NCI-H2107 treated with DMSO at 0.1 percent for 48 hours (cell line): ENCODE data around the gene ZNF75A.

Experiments used
- DNase-seq: peaks from one replicate; lab custom pipeline; 2025; ENCODE audit not compliant: unreplicated experiment; lab: John Stamatoyannopoulos, UW

Gene ZNF75A

DNA sequence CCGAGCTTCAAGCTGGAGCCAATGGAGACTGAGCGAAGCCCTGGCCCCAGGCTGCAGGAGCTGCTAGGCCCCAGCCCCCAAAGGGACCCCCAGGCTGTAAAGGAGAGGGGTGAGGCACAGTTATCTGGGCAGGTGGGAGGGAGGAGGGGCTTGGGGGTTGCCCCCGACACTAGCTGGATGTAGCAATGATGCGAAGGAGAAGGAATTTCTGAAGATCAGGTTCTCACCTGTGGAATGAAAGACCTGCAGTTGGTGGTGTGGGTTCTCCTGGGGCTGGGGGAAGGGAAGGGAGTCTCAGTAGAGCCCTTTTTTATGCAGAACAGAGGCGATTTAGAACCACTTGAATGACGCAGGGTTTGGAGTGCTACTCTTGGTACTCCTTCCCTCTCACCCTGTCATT is 20.2 kb upstream of the ZNF75A start:
- no peak for DNase-seq

DNA sequence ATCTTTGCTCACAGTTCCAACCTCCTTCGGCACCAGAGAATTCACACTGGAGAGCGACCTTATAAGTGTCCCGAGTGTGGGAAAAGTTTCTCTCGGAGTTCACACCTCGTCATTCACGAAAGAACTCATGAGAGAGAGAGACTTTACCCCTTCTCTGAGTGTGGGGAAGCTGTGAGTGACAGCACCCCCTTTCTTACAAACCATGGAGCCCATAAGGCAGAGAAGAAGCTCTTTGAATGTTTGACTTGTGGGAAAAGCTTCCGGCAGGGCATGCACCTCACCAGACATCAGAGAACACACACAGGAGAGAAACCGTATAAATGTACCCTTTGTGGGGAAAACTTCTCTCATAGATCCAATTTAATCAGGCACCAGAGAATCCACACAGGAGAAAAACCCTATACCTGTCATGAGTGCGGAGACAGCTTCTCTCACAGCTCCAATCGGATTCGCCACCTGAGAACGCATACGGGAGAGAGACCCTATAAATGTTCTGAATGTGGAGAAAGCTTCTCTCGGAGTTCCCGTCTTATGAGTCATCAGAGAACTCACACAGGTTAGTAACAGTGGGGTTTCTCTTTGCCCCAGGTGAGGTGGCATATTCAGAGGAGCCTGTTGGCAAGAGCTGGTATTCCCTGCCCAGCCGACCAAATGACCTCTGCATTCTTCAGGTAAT is 15.2 kb upstream of the ZNF75A start:
- DNase-seq: no peak

DNA sequence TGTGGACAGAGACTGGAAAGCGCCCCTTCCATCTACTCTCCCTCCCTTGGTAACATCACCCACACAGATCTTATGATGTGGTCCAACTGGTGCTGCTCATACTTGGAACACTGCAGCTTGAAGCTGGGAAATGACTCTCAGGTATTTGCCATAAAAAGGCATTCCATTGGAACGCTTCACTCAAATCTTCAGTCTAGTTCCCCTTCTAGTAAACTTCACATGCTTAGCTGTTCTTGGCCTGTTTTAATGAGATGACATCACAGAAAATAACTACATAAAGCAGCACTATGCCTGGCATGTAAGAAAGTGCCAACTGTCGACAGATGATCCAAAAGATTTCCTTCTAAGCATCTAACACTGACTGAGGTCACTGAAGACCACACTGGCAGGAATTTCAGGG is 12.7 kb upstream of the ZNF75A start:
- DNase-seq: no peak

DNA sequence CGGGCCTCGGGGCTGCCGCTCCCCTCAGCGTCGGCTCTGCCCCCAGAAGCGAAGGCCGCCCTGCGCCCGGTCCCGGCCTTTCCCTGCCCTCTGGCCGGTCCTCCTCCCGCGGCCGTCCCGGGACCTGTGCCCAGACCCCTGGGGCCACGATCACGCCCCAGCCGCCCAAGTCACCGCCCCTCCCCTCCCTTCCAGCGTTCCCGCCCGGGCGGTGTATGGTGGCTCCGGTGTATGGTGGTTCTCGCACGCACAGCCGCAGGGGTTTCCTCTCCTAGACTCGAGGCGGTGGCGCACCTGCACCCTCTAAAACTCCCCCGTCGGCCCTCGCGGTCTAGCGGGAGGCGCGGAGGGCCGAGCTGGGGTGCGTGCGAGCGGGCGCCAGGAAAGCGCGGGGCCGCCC is 10.1 kb upstream of the ZNF75A start:
- no peak for DNase-seq

DNA sequence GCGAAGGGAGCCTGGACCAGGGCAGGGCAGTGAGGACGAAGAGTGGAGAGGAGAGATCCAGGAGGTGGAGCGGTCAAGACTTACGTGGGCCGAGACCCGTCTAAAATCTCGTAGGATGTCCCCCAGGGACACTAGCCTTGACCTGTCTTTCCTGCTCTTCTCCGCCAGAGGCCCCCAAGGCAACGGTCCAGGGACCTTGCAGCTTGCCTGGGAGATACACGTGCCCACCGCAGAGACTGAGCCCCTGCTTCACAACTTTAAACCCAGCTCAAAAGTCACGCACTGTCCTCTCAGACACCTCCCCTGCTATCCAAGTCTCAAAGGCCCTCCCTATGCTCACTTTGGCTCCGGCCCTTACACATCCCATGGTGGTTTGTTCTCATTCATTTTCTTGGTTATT is 9.5 kb upstream of the ZNF75A start:
- DNase-seq: no peak

DNA sequence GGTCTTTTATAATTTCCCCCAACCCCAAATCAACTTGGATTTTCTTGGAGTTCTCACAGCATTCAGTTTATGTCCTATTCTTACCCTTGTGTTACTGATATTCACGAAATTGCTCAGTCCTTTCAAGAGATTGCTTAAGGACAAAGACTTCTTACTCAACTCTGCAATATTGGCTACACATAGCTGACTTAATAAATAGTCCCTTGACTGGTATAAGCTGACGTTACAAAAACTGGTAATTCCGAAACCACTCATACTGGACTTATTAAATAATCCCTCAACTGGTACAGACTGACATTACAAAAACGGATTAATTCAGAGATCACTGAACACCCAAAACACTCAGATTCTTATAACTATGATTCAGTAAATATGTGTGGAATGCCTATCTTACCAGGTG is 927 bp upstream of the ZNF75A start:
- no peak for DNase-seq

DNA sequence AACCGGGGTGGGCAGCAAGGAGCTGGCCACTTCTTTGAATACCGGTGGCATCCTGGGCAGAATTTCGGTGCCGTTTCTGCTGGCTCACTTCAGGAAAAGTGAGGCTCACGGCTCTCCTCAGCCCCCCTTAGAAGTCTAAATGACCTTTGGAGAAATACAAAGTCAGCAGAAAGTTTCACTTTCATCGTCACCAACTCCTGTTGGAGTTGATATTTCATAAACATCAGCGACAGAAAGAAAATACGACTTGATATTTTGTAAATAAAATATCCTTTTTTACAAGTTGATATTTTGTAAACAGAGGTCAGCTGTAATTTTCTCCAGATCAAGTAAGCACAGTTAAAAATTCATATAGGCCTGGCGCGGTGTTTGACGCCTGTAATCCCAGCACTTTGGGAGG is 781 bp downstream of the ZNF75A start:
- DNase-seq: no peak

DNA sequence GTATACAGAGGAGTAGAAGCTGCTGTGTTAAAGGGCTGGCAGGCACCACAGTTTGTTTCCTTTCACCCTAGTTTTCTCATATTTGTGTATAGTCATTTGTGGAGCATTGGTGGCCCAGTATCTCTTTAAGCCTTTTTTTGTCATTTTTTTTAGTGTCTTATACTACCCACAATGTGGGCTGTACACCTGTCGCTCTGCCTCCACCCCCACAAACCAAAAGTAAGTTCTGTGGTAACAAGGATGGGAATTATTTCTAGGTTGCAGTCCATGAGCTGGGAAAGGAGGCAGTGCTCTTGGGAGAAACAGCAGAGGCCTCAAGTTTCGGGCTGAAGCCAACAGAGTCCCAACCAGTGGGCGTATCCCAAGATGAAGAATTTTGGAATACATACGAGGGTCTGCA is 6.2 kb downstream of the ZNF75A start:
- no peak for DNase-seq

DNA sequence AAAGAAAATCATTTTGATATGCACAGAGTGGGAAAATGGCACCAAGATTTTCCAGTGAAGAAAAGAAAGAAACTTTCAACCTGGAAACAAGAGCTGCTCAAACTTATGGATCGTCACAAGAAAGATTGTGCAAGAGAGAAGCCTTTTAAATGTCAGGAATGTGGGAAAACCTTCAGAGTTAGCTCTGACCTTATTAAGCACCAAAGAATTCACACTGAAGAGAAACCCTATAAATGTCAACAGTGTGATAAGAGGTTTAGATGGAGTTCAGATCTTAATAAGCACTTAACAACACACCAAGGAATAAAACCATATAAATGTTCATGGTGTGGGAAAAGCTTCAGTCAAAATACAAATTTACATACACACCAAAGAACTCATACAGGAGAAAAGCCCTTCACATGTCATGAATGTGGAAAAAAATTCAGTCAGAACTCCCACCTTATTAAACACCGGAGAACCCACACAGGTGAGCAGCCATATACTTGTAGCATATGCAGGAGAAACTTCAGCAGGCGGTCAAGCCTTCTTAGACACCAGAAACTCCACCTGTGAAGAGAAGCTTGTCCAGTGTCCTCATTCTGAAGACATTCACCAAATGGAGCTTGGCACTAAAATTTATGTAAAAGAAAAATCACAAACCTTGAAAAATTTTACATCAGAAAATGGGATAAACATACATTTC is 12.2 kb downstream of the ZNF75A start:
- DNase-seq: no peak

DNA sequence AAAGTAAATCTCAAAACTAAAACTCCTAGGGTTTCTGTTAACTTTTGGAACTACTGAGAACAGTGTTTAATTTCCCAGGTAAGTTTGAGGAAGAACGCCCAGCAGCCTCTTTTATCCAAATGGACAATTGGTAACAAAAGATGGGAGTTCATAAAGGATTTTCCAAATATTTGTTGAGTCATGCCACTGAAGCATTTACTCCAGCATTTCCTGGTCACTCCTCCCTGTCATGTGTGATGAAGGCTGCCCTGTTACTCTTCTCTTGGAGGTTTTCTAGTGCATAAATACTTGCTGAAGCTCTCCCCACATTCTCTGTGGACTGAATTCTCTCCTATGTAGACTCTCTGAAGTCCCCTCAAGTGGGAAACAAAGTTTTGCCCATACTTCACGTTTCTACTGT is 16.5 kb downstream of the ZNF75A start:
- DNase-seq: no peak

DNA sequence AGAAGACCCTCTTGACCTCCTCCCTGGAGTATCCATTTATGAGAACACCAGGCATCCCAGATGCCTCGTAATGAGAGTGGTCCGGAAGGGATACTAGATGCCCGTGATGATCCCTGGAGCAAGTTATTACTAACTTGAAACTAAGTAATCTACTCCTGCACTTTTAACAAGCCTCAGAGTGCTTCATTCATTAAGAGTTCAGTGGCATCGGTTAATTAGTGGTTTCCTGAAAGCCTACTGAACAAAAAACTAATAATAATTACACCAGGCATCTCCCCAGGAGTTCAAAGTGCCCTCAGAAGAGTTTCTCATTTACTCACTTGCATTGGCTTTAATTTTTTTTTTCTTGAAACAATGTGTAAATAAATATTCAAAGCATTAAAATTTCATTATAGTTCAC is 22.2 kb downstream of the ZNF75A start:
- no peak for DNase-seq

DNA sequence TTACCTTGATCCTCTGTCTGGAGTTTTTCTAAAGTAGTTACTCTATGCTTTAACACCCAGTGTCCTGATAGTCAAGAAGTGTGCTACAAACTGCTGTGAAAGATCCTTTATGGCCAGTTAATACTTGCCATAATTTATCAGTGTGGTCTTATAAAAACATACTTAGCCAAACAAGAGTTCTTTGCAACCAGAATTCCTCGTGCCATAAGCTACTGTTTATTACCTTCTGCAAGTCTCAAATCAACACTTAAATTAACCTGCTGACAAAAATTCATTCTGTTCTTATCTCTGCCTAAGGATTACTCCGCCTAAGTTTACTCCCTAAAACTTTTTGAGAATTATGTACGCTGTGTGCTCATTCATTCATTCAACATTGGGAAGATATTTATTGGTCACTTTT is 22.8 kb downstream of the ZNF75A start:
- DNase-seq: no peak

DNA sequence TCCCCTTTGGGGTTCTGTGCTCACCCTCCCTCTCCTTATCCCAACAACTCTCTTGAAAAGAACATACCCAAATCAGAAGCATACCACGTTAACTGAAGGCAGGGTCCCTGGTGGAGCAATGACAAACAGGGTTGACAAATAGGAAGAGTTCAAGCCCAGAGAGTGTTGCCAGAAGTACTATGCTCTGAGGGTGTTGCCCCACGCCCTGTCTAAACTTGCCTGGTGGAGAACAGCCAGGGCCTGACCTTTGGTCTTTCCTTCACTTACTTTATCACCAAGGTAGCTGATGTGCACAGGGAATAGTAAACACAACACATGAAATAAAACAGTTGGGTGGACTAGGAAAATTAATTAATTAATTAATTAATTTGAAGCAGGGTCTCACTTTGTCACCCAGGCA is 23.3 kb downstream of the ZNF75A start:
- DNase-seq: no peak

DNA sequence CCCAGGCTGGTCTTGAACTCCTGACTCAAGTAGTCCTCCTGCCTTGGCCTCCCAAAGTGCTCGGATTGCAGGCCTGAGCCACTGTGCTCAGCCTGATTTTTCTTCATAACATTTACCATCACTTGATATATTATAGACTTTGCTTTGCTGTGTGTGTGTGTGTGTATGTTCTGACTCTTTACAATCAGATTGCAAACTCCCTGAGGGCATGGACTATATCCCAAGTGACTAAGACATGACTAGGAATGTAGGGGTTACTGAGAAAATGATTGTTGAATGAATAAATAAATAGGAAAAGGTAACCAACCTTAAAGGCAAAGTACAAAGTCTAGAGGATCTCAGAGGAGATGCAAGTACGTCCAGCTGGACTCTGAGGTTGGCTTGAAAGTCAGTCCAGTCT is 40.7 kb downstream of the ZNF75A start:
- DNase-seq: no peak

DNA sequence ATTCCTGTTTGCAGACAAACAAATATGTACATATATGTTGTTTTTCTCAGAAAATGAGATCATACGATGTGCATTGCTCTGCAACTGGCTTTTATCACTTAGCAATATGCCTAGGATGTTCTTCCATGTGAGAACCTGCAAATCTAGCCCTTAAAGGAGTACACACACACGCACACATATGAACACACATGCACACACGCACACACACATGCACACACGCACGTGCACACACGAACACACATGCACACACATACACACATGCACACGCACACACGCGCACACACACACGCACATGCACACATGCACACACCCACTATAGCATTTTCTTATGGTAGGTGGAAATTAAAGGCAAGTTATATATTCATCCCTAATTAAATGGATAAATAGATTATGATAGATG is 42.3 kb downstream of the ZNF75A start:
- no peak for DNase-seq

DNA sequence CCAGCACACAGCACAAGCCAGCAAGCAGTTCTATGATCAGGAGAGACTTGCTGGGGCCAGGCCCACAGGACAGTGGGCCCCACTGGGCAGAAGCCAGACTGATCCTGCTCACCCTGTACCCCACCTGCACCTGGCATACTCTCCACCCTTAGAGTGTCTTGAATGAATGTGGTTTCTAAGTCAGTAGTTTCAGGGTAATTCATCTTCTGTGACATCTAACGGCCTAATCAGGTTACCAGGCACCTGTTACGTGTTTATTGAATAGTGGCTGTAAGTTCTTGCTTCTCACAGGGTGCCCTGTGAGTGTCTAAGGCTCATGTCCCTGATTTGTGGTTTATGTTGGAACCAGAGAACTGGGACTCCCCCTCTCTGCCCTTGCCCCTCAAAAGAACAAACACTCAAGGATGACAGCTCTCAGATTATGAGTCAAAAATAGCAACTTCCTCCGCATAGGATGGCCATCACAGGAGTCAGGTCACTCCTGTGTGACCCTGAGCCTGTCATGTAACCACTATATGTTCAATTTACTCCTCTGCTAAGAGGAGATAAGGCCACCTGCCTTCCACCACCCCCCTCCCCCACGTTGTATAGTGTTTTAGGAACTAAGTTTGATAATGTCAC is 43.4 kb downstream of the ZNF75A start:
- peak; percentile 92 for DNase-seq

DNA sequence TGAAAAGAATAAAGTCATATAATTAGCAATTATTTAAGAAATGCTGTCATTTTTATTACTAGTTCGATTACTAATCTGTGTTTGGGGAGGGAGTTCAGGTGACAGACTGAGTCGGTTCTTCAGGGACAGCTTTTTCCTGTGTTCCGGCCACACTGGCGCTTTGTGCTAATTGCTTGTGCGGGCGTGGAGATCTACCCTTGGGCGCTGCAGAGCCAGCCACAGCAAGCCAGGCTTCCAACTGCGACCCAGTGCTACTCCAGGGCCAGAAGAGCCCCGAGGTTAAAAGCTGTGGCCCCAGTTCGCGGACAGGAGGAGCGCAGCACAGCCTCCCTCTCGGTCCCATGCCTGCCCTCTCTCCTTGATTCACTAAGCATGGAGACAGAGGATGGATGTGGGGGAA is 43.9 kb downstream of the ZNF75A start:
- peak; percentile 68 for DNase-seq

DNA sequence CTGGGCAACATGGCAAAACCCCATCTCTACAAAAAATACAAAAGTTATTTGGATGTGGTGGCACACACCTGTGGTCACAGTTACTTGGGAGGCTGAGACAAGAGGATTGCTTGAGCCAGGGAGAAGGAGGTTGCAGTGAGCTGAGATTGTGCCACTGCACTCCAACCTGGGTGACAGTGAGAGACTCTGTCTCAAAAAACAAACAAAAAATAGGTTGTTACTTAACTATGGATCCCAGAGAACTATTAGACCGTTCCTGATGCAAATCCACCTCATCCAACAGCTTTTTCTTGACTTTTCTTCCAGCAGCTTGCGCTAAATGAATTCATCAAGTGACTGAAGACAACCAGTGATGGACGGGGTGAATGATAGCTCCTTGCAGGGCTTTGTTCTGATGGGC is 50.3 kb downstream of the ZNF75A start, which contains the start of gene OR2C1:
OR2C1 (plus strand) TSS at position 301 of the 400 bp plus-strand sequence; CDS start at position 353, 52 bp downstream.
- no peak for DNase-seq

DNA sequence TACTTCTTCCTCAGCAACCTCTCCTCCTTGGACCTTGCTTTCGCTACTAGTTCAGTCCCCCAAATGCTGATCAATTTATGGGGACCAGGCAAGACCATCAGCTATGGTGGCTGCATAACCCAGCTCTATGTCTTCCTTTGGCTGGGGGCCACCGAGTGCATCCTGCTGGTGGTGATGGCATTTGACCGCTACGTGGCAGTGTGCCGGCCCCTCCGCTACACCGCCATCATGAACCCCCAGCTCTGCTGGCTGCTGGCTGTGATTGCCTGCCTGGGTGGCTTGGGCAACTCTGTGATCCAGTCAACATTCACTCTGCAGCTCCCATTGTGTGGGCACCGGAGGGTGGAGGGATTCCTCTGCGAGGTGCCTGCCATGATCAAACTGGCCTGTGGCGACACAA is 50.8 kb downstream of the ZNF75A start:
- no peak for DNase-seq

DNA sequence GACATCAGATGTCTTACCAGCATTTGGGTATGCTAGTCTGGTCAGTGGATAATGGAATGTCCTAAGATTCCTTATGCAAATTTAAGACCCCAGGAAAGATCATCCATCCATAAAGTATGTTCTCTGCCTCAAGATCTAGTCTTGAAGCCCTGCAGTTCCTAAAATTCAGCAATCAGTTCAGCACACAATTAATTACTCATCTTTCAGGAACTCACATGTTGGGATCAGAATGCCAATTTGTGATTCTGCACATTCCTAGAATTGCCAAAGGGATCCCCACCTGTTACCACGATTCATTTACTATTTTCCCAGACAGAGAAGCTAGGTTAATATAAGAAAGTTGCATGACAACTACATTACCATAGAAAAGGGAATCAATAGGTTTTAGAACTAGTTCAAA is 53.6 kb downstream of the ZNF75A start:
- DNase-seq: no peak

DNA sequence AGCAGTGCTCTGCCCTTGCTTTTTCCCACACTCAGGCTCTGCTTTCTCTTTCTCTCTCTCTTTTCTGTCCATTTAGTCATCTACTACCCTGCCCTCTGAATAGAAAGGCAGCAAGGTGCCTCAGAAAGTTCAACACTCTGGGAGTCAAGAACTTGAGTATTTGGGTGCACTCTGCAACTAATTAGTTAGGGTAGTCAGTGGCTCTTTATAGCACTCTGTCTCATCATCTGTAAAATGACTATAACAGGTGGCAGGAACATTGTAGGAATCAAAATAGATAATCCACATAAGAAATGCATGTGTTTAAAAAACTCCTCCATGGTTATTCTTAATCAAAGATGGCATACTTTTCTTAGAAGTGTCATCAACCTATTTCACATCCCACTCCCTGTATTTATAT is 57.6 kb downstream of the ZNF75A start:
- no peak for DNase-seq

DNA sequence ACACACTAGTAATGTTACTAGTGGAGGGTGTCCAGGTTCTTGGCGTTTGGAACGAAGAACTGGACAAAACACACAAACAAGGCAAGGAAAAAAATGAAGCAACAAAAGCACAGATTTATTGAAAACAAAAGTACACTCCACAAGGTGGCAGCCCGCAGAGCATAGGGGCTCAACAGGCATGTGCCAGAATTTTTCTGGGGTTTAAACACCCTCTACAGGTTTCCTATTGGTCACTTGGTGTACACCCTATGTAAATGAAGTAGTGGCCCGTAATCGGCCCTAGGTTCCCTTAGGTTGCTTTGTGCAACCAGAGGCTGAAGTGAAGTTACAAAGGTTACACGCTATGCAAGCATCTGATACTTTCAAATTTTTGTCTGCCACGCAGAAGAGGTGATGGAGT is 58.5 kb downstream of the ZNF75A start:
- DNase-seq: no peak
